ENCODE data around the gene CD22. TPM values are rescaled to one million over a fixed set of nuclear protein-coding genes. Genes with fewer than 3 reads are reported as not detected.
"Not testable (repeated sequence)": the region's sequence is repeated elsewhere in the genome, so short reads cannot be mapped to it uniquely, and the experiment has no call there.

The CD22 gene
- total and polyA plus RNA-seq, 10 of the 15 experiments (the other 5 are each of a cell fraction or from before 2014, with no cell fraction given): 23.0 to 344 (median 181) TPM

DNA sequence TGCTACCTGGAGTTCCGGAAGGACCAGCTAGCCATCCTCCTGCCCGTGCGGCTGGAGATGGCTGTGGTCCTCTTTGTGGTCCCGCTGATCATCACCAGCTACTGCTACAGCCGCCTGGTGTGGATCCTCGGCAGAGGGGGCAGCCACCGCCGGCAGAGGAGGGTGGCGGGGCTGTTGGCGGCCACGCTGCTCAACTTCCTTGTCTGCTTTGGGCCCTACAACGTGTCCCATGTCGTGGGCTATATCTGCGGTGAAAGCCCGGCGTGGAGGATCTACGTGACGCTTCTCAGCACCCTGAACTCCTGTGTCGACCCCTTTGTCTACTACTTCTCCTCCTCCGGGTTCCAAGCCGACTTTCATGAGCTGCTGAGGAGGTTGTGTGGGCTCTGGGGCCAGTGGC lies 30.4 kb downstream of the CD22 start:
- FAIRE-seq, ATAC-seq: not testable (repeated sequence)

DNA sequence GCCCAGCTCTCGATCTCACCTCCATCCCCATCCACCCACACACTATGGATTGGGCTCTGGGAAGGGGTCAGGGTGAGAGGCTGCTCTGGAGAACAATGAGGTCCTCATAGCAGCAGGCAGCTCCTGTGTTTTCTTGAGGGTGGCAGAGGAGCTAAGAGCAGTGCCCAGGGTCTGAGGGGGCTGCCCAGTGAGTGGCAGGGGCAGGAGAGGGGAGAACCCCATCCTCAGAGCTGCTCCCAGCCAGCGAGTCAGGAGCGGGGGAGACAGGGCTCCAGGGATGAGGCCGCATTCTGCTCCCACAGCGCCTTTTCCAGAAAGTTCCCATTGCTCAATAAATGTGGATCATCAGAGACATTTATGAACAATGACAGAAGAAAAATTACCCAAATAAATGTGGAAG lies 31.1 kb downstream of the CD22 start:
- BruUV-seq (replicated peaks); H3K9me3 ChIP-seq (replicated peaks; ENCODE audit: control insufficient read depth, insufficient read depth, low read length); ATAC-seq; H3K4me3 ChIP-seq; DNase-seq (ENCODE audit: low read depth, low spot score); POLR2A ChIA-PET; H4K20me1 ChIP-seq (ENCODE audit: control insufficient read depth, insufficient read depth); SMC1A ChIA-PET (ENCODE audit: uncharacterized antibody, unreplicated experiment); H2AFZ ChIP-seq (ENCODE audit: control insufficient read depth, low read depth, low read length); RAD21 ChIA-PET (ENCODE audit: unreplicated experiment); H3K79me2 ChIP-seq (ENCODE audit: control insufficient read depth, insufficient read depth, low read length); CTCF ChIA-PET; in situ Hi-C loops (cut with MboI); H3K4me2 ChIP-seq (ENCODE audit: control insufficient read depth, insufficient read depth); intact Hi-C loops (cut with micrococcal nuclease; ENCODE audit: unreplicated experiment); H3K27me3 ChIP-seq (replicated peaks in 1 of 2; ENCODE audit: control insufficient read depth in 2 of 2, insufficient read depth in 2 of 2, low read length in 1 of 2); H3K27ac ChIP-seq (ENCODE audit: control insufficient read depth, insufficient read depth); H3K9ac ChIP-seq (ENCODE audit: control insufficient read depth, insufficient read depth, low read length); H3K36me3 ChIP-seq (ENCODE audit: control insufficient read depth in 2 of 2, insufficient read depth in 2 of 2, low read length in 1 of 2); FAIRE-seq: not testable (repeated sequence)
- no CpG with 5 or more reads among the region's 5 CpGs for WGBS (ENCODE audit: insufficient coverage, insufficient replicate concordance, low lambda C conversion rate, missing lambda C conversion rate)
- peaks cover 14% of the 10 kb centered on the region for H3K4me1 ChIP-seq (ENCODE audit: control insufficient read depth, insufficient read depth, low read length)

More for the DNA sequence above, 30.4 kb downstream of the CD22 start:
- H3K27me3 ChIP-seq (replicated peaks in 1 of 2; ENCODE audit: control insufficient read depth in 2 of 2, insufficient read depth in 2 of 2, low read length in 1 of 2); RAD21 ChIA-PET (ENCODE audit: unreplicated experiment); H4K20me1 ChIP-seq (ENCODE audit: control insufficient read depth, insufficient read depth); H3K79me2 ChIP-seq (ENCODE audit: control insufficient read depth, insufficient read depth, low read length); DNase-seq (ENCODE audit: low read depth, low spot score); POLR2A ChIA-PET; H3K4me3 ChIP-seq; H3K4me2 ChIP-seq (ENCODE audit: control insufficient read depth, insufficient read depth); BruUV-seq (replicated peaks); SMC1A ChIA-PET (ENCODE audit: uncharacterized antibody, unreplicated experiment); H3K27ac ChIP-seq (ENCODE audit: control insufficient read depth, insufficient read depth); H3K9me3 ChIP-seq (replicated peaks; ENCODE audit: control insufficient read depth, insufficient read depth, low read length); in situ Hi-C loops (cut with MboI); intact Hi-C loops (cut with micrococcal nuclease; ENCODE audit: unreplicated experiment); CTCF ChIA-PET; H2AFZ ChIP-seq (ENCODE audit: control insufficient read depth, low read depth, low read length); H3K9ac ChIP-seq (ENCODE audit: control insufficient read depth, insufficient read depth, low read length); H3K36me3 ChIP-seq (ENCODE audit: control insufficient read depth in 2 of 2, insufficient read depth in 2 of 2, low read length in 1 of 2): not testable (repeated sequence)
- WGBS (ENCODE audit: insufficient coverage, insufficient replicate concordance, low lambda C conversion rate, missing lambda C conversion rate): 66% methylated on average over 16 of the region's 21 CpGs
- H3K4me1 ChIP-seq (ENCODE audit: control insufficient read depth, insufficient read depth, low read length): peaks cover 20% of the 10 kb centered on the region
